H9 (cell line): ENCODE data around the gene OGFR. TPM values are rescaled to one million over a fixed set of nuclear protein-coding genes. Genes with fewer than 3 reads are reported as not detected.

Experiments used
- DNase-seq: peaks from one replicate; pipeline ENCODE4 v3.0.0-alpha.2; 2017
- H2AFZ ChIP-seq: one replicate; pipeline ENCODE4 v1.6.1; 2013; ENCODE audit warnings: mild to moderate bottlenecking, low read length, control low read depth, moderate library complexity
- H2AK5ac ChIP-seq: 2 replicates; pipeline ENCODE4 v1.6.1; 2013; ENCODE audit warnings: low read length, control low read depth, mixed read lengths; ENCODE audit not compliant: insufficient read length
- H2BK120ac ChIP-seq: one replicate; pipeline ENCODE4 v1.6.1; 2013; ENCODE audit warnings: low read depth, mild to moderate bottlenecking, low read length, control low read depth, inconsistent platforms; ENCODE audit not compliant: poor library complexity, severe bottlenecking
- H2BK12ac ChIP-seq: 2 replicates; pipeline ENCODE4 v1.6.1; 2013; ENCODE audit warnings: low read length, control low read depth, mixed read lengths, low read depth; ENCODE audit not compliant: insufficient read length
- H2BK15ac ChIP-seq: 2 replicates; pipeline ENCODE4 v1.6.1; 2013; ENCODE audit warnings: low read depth, low read length, control low read depth
- H2BK20ac ChIP-seq: one replicate; pipeline ENCODE4 v1.6.1; 2013; ENCODE audit warnings: low read depth, mild to moderate bottlenecking, low read length, control low read depth, inconsistent platforms; ENCODE audit not compliant: poor library complexity, severe bottlenecking
- H2BK5ac ChIP-seq: 2 replicates; pipeline ENCODE4 v1.6.1; 2013; ENCODE audit warnings: low read length, control low read depth, mixed read lengths; ENCODE audit not compliant: insufficient read length
- H3K14ac ChIP-seq: 2 replicates; pipeline ENCODE4 v1.6.1; 2013; ENCODE audit warnings: low read length, control low read depth; ENCODE audit not compliant: insufficient read depth
- H3K18ac ChIP-seq: 2 replicates; pipeline ENCODE4 v1.6.1; 2013; ENCODE audit warnings: low read depth, mild to moderate bottlenecking, mixed read lengths, low read length, control low read depth; ENCODE audit not compliant: insufficient read length
- H3K23ac ChIP-seq: 2 replicates; pipeline ENCODE4 v1.6.1; 2013; ENCODE audit warnings: low read length, control low read depth, mixed read lengths, low read depth; ENCODE audit not compliant: insufficient read length
- H3K23me2 ChIP-seq: 2 replicates; pipeline ENCODE4 v1.6.1; 2013; ENCODE audit warnings: low read depth, mild to moderate bottlenecking, mixed read lengths, low read length, control low read depth; ENCODE audit not compliant: insufficient read length, poor library complexity, severe bottlenecking
- H3K27ac ChIP-seq: 2 replicates; pipeline ENCODE4 v1.5.1; 2013; ENCODE audit warnings: low read length, control low read depth, mixed read lengths, low read depth; ENCODE audit not compliant: insufficient read length
- H3K27me3 ChIP-seq: 2 replicates; pipeline ENCODE4 v1.6.1; 2013; ENCODE audit warnings: low read length, control low read depth, inconsistent platforms; ENCODE audit not compliant: insufficient read depth
- H3K4ac ChIP-seq: 2 replicates; pipeline ENCODE4 v1.6.1; 2013; ENCODE audit warnings: low read depth, mild to moderate bottlenecking, control low read depth, inconsistent platforms, low read length, moderate library complexity
- H3K4me1 ChIP-seq: 2 replicates; pipeline ENCODE4 v1.6.1; 2013; ENCODE audit warnings: low read length, control low read depth, inconsistent platforms; ENCODE audit not compliant: insufficient read depth
- H3K4me2 ChIP-seq: 2 replicates; pipeline ENCODE4 v1.6.1; 2013; ENCODE audit warnings: low read length, control low read depth, mixed read lengths; ENCODE audit not compliant: insufficient read length, insufficient read depth
- H3K56ac ChIP-seq: 2 replicates; pipeline ENCODE4 v1.6.1; 2013; ENCODE audit warnings: low read depth, mild to moderate bottlenecking, mixed read lengths, low read length, control low read depth; ENCODE audit not compliant: insufficient read length
- H3K79me1 ChIP-seq: 2 replicates; pipeline ENCODE4 v1.6.1; 2013; ENCODE audit warnings: low read depth, mild to moderate bottlenecking, moderate library complexity, low read length, control low read depth, inconsistent platforms; ENCODE audit not compliant: insufficient read depth, poor library complexity, severe bottlenecking
- H3K79me2 ChIP-seq: 2 replicates; pipeline ENCODE4 v1.6.1; 2013; ENCODE audit warnings: low read length, control low read depth, inconsistent platforms; ENCODE audit not compliant: insufficient read depth
- H3K9ac ChIP-seq: 2 replicates; pipeline ENCODE4 v1.6.1; 2013; ENCODE audit warnings: low read length, control low read depth, mixed read lengths; ENCODE audit not compliant: insufficient read length; ENCODE audit errors: extremely low read depth
- H3K9me3 ChIP-seq: one replicate; pipeline ENCODE4 v1.6.1; 2013; ENCODE audit warnings: low read depth, low read length, inconsistent platforms; ENCODE audit not compliant: control insufficient read depth
- H3T11ph ChIP-seq: one replicate; pipeline ENCODE4 v1.6.1; 2013; ENCODE audit warnings: mild to moderate bottlenecking, low read length, control low read depth, inconsistent platforms
- H4K20me1 ChIP-seq: one replicate; pipeline ENCODE4 v1.6.1; 2013; ENCODE audit not compliant: control insufficient read depth, insufficient read length, insufficient read depth
- H4K5ac ChIP-seq: 2 replicates; pipeline ENCODE4 v1.6.1; 2013; ENCODE audit warnings: low read depth, mild to moderate bottlenecking, mixed read lengths, low read length, control low read depth; ENCODE audit not compliant: insufficient read length
- H4K8ac ChIP-seq: replicated peaks from 2 replicates; pipeline ENCODE4 v1.6.1; 2013; ENCODE audit warnings: low read length, control low read depth, mixed read lengths, low read depth; ENCODE audit not compliant: insufficient read length
- H4K91ac ChIP-seq: 2 replicates; pipeline ENCODE4 v1.6.1; 2013; ENCODE audit warnings: low read depth, mild to moderate bottlenecking, moderate library complexity, mixed read lengths, low read length, control low read depth; ENCODE audit not compliant: insufficient read length
- H3K27ac Mint-ChIP-seq, 3 experiments: 2 replicates in 2 of 3; 3 replicates in 1 of 3; pipeline ENCODE4 v1.8.0; 2020 to 2021; ENCODE audit warnings: mixed read lengths in 3 of 3, mild to moderate bottlenecking in 1 of 3, moderate library complexity in 1 of 3
- H3K27me3 Mint-ChIP-seq: 2 replicates; pipeline ENCODE4 v1.8.0; 2021; ENCODE audit warnings: low read depth, mild to moderate bottlenecking, moderate library complexity, mixed read lengths
- H3K36me3 Mint-ChIP-seq, 3 experiments: 2 replicates in 2 of 3; 3 replicates in 1 of 3; pipeline ENCODE4 v1.8.0; 2020 to 2021; ENCODE audit warnings: low read depth in 3 of 3, mixed read lengths in 3 of 3; ENCODE audit not compliant: insufficient read depth in 1 of 3
- H3K4me1 Mint-ChIP-seq, 2 experiments: 2 replicates each; pipeline ENCODE4 v1.8.0; 2020; ENCODE audit warnings: mixed read lengths in 2 of 2
- H3K4me3 Mint-ChIP-seq, 2 experiments: 2 replicates in 1 of 2; 3 replicates in 1 of 2; pipeline ENCODE4 v1.8.0; 2020 to 2021; ENCODE audit warnings: mild to moderate bottlenecking in 2 of 2, mixed read lengths in 2 of 2, moderate library complexity in 1 of 2
- H3K9me3 Mint-ChIP-seq, 2 experiments: 2 replicates in 1 of 2; 3 replicates in 1 of 2; pipeline ENCODE4 v1.8.0; 2020; ENCODE audit warnings: mild to moderate bottlenecking in 2 of 2, mixed read lengths in 2 of 2, moderate library complexity in 1 of 2
- WGBS: extraction: QIAGEN DNeasy Blood & Tissue Kit; methylation state at CpG from one replicate; pipeline ENCODE4 v1.1.7; 2013; ENCODE audit warnings: missing lambda C conversion rate, low lambda C conversion rate, mixed read lengths; ENCODE audit not compliant: insufficient read length; ENCODE audit errors: extremely low coverage; 5-methylcytosine and 5-hydroxymethylcytosine counted together
- total RNA-seq: library from RNA; stranded (reverse); gene quantifications from 2 replicates; pipeline ENCODE4 v1.2.1, GENCODE V29; 2021
- TF ChIP-seq, protein P1 (sequence below): fragments of 200-600 bp; sonication (generic); conservative IDR thresholded peaks from 3 replicates; pipeline ENCODE4 v1.8.0; 2021; ENCODE audit warnings: antibody characterized with exemption, mild to moderate bottlenecking

The OGFR gene
- total RNA-seq, 1 experiment from 2014 or later, result 33.1 TPM

DNA sequence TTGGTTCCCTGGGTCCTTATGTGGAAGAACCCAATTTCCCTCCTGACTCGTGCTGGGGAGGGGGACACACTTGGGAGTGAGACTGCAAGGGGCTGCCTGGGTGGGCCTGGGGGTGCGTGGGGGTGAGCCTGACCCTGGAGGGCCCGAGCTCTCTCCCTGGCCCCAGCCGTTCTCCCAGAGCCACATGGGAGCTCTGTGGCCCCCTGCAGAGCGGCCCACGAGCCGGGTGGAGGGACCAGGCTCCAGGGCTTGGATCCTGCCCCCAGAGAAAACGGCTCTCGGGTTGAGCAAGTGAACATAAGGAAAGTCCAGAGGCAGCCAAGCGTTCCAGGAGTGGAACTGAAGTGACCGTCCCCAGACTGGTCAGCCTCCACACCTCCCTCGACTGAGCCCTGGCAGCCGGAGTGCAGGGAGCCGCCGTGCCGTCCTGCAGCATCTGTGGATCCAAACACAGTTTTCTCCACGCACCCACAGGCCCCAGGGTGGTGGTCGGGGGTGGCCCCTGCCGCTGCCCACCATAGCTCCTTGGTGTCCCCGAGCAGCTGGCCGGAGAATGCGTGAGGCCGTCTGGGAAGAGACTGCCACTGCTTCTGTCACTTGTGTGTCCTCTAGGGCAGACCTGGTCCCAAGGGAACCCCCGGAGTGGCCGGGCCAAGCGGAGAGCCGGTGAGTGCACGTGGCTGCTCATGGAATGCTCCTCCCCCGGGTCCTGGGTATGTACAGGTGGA lies 22.8 kb downstream of the OGFR start:
- no peaks in the 10 kb centered on the region for H3K79me1 ChIP-seq
- no peaks in the 10 kb centered on the region for H3K27me3 ChIP-seq
- no peak overlapping the region for H2BK5ac ChIP-seq
- no peak overlapping the region for H2AFZ ChIP-seq
- no peak overlapping the region for H3K14ac ChIP-seq
- no peak overlapping the region for H3K27ac Mint-ChIP-seq
- no peak overlapping the region for H2BK120ac ChIP-seq
- no peak overlapping the region for H3K27ac ChIP-seq
- H2AK5ac ChIP-seq, result no peak overlapping the region
- no peak overlapping the region for H3K4me3 Mint-ChIP-seq
- no peak overlapping the region for H3K9ac ChIP-seq
- H4K5ac ChIP-seq, result no peak overlapping the region
- WGBS, result no CpG with 5 or more reads among the region's 29 CpGs
- H4K8ac ChIP-seq, result no peak overlapping the region
- no peaks in the 10 kb centered on the region for H3K23me2 ChIP-seq
- TF ChIP-seq, protein P1, sequence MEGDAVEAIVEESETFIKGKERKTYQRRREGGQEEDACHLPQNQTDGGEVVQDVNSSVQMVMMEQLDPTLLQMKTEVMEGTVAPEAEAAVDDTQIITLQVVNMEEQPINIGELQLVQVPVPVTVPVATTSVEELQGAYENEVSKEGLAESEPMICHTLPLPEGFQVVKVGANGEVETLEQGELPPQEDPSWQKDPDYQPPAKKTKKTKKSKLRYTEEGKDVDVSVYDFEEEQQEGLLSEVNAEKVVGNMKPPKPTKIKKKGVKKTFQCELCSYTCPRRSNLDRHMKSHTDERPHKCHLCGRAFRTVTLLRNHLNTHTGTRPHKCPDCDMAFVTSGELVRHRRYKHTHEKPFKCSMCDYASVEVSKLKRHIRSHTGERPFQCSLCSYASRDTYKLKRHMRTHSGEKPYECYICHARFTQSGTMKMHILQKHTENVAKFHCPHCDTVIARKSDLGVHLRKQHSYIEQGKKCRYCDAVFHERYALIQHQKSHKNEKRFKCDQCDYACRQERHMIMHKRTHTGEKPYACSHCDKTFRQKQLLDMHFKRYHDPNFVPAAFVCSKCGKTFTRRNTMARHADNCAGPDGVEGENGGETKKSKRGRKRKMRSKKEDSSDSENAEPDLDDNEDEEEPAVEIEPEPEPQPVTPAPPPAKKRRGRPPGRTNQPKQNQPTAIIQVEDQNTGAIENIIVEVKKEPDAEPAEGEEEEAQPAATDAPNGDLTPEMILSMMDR, result no peak
- DNase-seq, result no peak
- peaks cover 13 to 21% of the 10 kb centered on the region in 2 experiments for H3K4me1 Mint-ChIP-seq
- H3K79me2 ChIP-seq, result no peaks in the 10 kb centered on the region
- H3K4me1 ChIP-seq, result peaks cover 2% of the 10 kb centered on the region; the same call in 1 of the 2 replicates
- no peaks in the 10 kb centered on the region for H3K9me3 ChIP-seq
- H3K4ac ChIP-seq, result no peak overlapping the region
- no peaks in the 10 kb centered on the region for H4K20me1 ChIP-seq
- no peak overlapping the region for H2BK12ac ChIP-seq
- H3K27me3 Mint-ChIP-seq, result no peaks in the 10 kb centered on the region
- H3K9me3 Mint-ChIP-seq, result no peaks in the 10 kb centered on the region
- H3K56ac ChIP-seq, result no peak overlapping the region
- no peak overlapping the region for H3T11ph ChIP-seq
- H3K23ac ChIP-seq, result no peak overlapping the region
- no peak overlapping the region for H2BK20ac ChIP-seq
- no peak overlapping the region for H4K91ac ChIP-seq
- H3K4me2 ChIP-seq, result no peak overlapping the region
- H2BK15ac ChIP-seq, result no peak overlapping the region
- H3K36me3 Mint-ChIP-seq, result peaks cover 0 to 14% (median 0%) of the 10 kb centered on the region in 3 experiments; a peak in 3 of 7 replicates
- no peak overlapping the region for H3K18ac ChIP-seq
